Limb (tissue), 2 donors: ENCODE measurements around the gene CYP4F2.
"Not testable (repeated sequence)": the region's sequence is repeated elsewhere in the genome, so short reads cannot be mapped to it uniquely, and the experiment has no call there.

Source experiments
- DNase-seq, 2 donors: peaks; one replicate each; pipeline ENCODE4 v3.0.0-alpha.2; 2016; ENCODE audit errors: extremely low spot score in 2 of 2

CYP4F2 gene, protein sequence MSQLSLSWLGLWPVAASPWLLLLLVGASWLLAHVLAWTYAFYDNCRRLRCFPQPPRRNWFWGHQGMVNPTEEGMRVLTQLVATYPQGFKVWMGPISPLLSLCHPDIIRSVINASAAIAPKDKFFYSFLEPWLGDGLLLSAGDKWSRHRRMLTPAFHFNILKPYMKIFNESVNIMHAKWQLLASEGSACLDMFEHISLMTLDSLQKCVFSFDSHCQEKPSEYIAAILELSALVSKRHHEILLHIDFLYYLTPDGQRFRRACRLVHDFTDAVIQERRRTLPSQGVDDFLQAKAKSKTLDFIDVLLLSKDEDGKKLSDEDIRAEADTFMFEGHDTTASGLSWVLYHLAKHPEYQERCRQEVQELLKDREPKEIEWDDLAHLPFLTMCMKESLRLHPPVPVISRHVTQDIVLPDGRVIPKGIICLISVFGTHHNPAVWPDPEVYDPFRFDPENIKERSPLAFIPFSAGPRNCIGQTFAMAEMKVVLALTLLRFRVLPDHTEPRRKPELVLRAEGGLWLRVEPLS

DNA sequence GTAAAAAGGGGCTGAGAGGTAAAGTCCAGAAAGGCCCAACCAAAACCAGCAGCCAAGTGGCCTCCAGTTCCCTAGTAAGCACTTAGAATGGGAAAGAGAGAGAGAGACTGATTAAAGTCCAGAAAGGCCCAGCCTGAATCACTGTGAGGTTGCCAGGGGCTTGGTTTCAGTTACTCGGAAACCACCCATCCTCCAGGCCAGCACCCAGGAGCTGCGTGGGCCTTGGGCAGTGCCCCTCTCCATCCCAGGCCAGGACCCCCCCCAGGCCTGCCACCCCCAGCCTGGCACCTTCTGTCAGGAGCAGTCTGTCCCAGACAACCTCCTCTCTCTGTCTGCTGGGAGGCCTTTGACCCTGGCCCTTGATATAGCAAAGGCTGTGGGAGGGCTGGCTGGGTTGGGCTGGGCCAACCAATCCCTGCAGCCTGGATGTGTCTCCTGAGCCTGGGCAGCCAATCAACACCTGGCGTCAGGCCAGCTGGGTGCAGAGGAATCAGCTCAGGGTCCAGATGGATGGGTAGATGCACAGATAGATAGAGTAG is at the start of gene CYP4F2:
CYP4F2 (minus strand) TSS at position 337 of the 539 bp plus-strand sequence. CDS start 463 bp downstream, outside the sequence.
- no peak for DNase-seq

DNA sequence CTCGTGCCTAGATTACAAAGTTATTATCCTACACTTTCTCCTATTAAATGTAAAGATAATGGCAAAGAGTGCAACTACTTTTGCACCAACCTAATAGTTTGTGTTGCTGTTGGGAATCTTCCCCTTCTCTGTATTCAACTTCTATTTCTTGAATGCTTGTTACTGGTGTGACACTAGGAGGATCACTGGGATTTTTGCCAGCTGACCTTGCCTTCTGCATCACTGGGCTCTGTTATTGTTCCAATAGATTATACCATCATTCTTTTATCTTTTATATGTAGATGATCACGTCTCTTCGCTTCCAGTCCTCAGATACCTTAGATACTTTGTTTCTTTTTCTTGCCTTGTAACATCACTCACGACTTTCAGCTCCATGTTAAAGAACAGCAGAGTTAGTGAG is 47.4 kb upstream of the CYP4F2 start:
- no peak for DNase-seq

DNA sequence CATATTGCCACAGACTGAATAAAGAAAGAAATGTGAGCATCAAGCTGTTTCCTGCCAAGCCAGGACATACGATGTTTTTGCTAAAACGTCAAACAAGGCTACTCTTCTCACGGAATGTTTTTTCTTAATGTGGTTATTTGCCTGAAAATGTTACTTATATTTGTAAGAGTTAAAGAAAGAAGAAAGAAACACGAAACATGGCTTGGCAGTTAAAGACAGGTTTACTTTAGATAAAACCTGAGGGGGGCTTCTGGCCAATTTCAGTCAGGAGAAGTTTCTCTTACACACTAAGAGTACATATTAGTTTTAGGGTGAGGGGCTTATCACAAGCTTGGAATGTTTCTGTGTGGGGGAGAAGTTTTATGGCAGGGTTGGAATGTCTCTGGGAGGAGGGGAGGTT is 46.5 kb upstream of the CYP4F2 start:
- DNase-seq, result no peak

DNA sequence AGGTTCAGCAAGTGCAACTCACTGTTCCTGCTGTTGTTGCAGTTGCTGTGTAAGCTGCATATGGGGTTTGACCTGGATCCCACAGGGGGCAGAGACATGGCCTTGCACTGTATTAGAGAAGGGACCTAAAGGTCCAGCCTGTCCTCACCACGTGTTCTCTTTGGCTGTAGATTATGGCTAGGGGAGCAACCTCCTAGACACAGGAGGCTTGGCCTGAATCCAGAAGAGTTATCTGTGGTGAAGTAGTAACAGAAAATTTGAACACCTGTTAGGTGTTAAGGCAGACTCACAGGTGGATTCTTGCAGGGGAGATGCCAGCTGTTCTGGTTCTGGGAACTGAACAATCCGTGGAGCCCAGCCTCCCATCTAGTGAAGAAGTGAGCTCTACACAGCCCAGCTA is 39.9 kb upstream of the CYP4F2 start:
- no peak for DNase-seq

DNA sequence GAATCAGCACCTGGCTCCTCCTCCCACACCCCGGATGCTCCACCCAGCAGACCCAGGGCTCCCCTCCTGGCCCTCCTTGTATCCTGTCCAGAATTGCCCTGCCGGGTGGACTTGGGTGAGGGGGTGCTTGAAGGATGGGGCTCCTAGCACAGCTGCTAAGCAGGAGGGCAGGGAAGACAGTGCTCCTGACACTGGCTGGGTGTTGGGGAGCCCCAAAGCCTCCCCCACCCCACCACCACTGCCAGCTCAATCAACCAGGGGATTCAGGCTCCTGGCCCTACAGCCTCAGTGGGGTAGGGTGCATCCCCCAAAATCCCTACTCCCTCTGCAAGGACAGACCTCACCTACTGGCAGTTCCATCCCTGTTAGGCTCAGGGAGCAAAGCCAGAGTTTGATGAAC is 39.1 kb upstream of the CYP4F2 start:
- DNase-seq, result no peak

DNA sequence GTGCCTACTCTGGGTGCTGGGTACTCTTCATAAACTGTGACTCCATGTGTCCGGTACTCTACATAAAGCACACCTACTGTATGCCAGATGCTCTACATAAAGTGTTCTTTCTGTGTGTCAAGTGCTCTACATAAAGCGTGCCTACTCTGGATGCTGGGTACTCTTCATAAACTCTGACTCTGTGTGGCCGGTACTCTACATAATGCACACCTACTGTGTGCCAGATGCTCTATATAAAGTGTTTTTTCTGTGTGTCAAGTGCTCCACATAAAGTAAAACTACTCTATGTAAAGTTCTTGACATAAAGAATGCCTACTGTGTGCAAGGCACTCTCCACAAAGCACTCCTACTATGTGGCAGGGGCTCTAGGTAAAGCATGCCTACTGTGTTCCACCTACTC is 38.3 kb upstream of the CYP4F2 start:
- no peak for DNase-seq

DNA sequence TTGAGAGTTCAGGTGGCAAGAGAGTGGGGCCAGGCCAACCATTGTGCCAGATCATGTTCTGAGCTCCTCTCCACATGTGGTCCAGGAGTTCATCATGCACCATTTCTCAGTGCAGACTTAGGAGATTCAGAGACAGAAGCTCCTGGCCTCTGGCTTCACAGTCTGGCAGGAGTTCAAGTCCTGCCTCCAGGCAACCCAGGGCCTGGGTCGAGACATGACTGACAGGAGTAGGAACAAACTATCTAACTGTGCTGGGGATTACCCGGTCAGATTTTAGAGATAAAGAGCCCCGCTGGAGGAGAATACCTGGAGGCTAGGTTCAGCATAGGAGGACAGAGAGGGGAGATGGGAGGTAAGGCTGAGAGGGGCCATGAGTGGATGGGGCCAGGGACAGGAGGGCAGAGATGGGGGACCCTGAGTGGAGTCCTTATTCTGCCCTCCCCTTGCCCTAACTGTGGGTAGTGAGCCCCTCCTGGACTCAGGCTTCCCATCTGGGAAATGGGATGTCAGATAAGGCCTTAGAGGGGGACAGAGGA is 37.4 kb upstream of the CYP4F2 start:
- DNase-seq, result no peak

DNA sequence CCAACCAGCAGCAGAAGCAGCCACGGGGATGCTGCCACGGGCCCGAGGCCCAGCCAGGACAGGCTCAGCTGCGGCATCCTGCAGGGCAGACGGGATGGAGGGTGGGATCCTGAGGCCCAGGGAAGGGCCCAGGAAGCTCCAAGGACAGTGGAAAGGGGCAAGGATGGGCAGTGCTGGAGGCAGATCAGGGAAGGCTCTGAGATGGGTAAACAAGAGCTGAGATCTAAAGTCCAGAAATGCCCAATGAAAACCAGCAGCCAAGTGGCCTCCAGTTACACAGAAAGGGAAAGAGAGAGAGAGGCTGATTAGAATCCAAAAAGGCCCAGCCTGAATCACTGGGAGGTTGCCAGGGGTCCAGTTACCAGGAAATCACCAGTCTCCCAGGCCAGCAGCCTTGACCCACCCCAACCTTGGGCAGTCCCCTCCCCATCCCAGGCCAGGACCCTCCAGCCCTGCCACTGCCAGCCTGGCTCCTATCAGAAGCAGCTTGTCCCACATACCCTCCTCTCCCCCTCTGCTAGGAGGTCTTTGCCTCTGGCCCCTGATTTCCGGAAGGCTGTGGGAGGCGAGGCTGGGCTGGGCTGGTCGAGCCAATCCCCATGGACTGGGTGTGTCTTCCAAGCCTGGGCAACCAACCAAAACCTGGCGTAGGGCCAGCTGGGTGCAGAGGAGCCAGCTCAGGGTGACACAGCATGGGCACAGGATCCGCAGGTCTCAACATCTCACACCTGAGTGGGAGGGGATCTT is 36.6 kb upstream of the CYP4F2 start, which contains the start of gene CYP4F11:
CYP4F11 (minus strand) TSS at position 198 of the 747 bp plus-strand sequence; CDS start at position 77, 121 bp downstream.
- no peak for DNase-seq

DNA sequence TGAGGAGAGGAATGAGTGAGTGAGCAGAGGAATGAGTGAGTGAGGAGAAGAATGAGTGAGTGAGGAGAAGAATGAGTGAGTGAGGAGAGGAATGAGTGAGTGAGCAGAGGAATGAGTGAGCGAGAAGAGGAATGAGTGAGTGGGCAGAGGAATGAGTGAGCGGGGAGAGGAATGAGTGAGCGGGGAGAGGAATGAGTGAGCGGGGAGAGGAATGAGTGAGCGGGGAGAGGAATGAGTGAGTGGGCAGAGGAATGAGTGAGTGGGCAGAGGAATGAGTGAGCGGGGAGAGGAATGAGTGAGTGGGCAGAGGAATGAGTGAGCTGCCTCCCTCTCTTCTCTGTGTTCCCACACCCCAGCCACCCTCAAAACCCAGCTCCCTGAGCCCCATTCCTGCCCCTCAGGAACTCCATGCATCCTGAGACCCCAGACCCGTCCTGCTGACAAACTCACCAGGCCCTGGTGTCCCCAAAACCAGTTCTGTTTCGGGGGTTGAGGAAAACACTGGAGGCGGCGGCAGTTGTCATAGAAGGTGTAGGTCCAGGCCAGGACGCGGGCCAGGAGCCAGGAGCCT is 36.0 kb upstream of the CYP4F2 start:
- not testable (repeated sequence) for DNase-seq

DNA sequence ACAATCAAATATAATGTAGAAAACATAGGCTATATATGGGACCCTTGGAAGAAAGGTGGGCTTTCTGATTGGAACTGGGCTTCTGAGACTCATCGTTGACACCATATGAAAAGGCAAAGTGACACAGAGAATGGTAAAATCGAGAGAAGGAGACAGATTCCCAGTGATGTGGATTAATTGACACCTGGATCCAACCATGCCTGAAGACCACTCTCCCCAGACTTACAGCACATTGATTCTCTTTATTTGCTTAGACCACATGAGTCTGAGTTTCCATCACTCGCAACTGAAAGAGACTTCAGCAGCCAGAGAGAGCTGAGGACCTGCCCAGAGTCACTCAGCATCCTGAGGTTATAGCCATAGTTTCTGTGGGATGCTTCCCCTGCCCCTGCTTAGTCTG is 30.4 kb upstream of the CYP4F2 start:
- DNase-seq, result no peak

DNA sequence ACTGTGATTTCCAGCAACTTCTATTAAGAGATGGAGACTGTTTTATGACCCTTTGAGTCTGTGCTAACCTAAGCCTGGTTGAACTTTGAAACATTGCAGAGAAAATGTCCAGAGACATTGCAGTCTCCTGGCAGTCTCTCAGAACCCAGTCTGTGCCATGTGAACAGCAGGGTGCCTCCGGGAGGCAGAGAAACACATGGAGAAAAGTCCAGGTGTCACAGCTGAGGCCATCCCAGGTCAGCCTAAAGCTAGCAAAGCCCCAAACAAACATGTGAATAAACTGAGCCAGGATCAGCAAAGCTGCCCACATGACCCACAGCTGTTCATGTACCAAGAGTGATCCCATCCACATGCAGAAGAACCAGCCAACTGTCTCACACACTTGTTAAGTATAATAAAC is 28.6 kb upstream of the CYP4F2 start:
- DNase-seq, result no peak

DNA sequence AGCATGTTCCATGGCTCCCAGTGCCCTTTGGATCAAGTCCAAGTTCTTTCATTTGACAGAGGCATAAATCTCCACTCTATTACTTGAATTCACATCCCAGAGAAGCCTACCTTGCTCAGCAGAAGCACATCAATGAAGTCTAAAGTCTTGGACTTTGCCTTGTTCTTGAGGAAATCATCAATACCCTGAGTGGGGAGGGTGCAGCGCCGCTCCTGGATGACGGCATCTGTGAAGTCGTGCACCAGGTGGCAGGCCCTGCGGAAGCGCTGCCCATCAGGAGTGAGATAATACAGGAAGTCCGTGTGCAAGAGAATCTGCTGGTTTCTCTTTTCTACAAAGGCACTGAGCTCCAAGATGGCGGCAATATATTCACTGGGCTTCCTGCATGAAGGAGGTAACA is 25.8 kb upstream of the CYP4F2 start:
- DNase-seq, result no peak

DNA sequence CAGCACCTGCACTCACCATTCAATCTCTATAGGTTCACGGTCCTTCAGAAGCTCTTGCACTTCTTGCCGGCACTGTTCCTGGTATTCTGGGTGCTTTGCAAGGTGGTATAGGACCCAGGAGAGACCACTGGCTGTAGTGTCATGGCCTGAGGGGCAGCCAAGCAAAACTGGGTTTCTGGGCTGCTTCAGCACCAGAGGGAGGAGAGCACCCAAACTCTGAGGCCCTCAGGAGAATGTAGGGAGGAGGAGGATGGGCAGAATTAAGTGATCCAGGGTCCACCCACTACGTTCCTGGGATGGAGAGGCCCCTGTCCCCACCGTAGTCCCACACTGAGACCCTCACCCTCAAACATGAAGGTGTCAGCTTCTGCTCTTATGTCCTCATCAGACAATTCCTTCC is 24.1 kb upstream of the CYP4F2 start:
- DNase-seq, result no peak

DNA sequence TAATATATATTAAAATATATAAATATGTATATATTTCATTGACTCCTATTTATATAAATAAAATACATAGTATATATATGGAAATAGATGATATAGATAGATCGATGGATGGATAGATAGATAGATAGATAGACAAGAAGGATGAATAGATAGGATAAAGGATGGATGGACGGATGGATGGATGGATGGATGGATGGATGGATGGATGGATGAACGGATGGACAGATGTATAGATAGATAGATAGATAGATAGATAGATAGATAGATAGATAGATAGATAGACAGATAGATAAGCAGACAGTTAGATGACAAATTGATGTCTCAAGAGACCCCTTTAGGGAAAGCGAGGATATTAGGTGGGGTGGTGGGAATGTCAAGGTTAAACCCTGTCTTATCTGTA is 21.4 kb upstream of the CYP4F2 start:
- no peak for DNase-seq

DNA sequence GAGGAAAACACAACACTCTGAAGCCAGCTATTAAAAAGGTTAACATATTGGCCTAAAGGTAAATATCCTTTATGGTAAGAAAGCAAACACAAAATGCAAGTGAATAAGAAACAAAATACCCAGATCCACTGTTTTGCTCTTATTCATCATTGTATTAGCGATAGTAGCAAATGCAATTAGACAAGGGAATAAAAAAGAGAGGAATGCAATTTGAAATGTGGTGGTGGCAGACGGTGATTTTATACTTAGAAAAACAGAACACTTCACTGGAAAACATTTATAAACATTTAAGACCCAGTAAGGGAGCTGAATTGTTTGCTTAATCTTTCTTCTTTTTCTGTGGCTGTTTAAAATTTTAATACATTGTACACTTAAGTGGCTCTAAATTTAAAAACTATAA is 17.2 kb upstream of the CYP4F2 start:
- DNase-seq, result no peak

DNA sequence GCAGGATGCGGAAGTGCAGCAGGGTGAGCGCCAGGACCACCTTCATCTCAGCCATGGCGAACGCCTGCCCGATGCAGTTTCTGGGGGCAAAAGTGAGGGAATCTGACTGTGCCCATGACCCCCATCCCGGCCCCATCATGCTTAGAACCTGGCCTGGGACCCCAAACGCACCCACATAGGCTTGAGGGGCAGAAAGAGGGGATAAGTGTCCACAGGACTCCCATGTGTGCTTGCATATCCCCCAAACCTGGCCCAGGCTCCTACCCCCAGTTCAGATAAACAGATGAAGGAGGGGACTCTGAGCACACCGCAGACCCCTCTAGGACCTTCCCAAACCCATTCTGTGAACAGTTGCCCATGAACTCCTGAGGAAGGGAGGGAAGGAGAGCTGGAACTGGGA is 16.0 kb upstream of the CYP4F2 start:
- DNase-seq, result no peak

DNA sequence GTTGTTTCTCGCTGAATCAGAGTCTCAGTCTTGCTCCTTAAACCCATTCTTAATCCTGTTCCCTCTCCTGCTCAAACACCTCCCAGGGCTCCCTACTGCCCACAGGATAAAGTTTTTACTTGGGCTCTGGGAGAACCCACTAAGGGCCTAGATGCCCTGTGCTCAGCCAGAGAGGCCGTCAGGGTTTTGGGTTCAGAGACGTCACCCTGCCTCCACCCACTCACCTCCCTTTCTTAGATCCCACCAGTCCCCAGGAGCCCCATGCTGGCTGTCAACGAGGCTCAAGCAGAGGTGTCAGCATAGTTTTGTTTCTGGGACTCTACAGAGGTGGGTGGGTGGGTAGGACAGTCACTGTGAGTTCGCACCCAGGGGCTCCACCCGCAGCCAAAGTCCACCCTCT is 15.5 kb upstream of the CYP4F2 start:
- DNase-seq, result no peak

DNA sequence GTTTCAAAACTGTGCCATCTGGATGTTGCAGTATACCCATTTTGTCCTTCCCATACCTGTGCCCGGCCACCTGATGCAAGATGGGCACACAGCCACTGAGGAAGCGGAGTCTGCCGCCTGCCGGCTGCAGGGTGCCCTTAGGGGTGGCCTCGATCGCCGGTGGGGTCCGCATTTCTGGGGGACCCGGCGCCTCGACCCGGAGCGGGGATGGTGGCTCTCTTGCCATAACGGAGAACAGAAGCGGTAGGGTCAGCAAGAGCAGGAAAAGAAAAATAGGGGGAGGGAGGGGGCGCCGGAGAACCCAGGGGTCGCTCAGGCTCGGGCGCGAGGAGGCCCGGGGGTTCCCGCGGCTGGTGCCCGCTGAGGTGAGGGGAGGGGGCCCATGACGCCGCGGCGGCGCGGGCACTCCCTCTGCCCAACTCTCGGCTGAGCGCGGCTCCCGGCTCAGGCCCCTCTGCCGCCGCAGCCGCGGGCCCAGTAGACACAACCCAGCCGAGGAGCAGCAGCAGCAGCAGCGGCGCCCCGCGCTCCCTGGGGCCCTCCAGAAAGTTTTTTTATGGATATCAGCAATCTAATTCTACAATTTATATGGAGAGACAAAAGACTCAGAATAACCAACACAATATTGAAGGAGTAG is 13.8 kb upstream of the CYP4F2 start:
- DNase-seq, result no peak

DNA sequence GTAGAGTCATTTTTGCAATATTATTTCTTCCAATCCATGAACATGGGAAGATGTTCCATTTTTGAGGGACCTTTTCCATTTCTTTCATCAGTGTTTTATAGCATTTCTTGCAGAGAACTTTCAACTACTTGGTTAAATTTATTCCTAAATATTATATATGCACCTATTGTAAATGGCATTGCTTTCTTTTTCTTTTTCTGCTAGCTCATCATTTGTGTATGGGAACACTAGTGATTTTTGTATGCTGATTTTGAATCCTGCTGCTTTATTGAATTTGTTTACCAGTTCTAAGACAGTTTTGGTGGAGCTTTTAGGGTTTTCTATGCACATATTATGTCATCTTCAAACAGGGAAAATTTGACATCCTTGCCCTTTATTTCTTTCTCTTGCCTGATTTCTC is 7.2 kb upstream of the CYP4F2 start:
- no peak for DNase-seq

DNA sequence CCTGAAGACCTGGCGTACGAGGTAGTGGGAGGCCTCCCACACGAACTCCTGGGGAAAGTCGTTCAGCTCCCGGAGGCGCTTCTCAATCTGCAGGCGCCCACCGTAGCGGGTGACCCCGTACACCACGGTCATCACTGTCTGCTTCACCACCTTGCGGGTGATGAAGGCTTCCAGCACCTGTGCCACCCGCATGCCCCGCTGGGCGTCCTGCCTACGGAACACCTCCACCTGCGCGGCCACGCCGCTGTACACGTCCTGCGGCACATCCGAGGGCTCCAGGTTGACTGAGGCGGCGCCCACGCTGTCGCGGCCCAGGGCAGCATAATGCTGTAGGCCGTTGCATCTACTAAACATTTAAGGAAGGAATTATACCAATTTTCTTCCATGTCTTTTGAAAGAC is 5.0 kb upstream of the CYP4F2 start:
- not testable (repeated sequence) for DNase-seq

DNA sequence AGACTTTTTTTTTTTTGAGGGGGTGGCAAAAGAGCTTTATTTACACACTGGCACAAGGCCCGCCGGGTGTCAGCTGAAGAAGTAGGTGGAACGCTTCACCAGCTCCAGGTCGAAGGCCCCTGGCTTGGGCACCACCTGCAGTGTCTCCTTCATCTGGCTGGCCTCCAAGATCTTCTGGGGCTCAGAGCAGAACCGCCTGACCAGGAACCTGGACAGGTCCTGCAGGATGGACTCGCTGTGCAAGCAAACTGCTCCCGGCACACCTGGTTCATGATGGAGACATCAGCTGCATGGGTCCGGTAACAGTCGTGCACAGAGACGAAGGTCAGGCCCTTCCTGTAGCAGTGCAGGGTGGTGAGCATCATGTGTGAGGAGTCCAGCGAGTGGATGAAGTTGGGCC is 4.4 kb upstream of the CYP4F2 start:
- DNase-seq, result no peak
